ENCODE data around the gene AVEN. TPM values are rescaled to one million over a fixed set of nuclear protein-coding genes. Genes with fewer than 3 reads are reported as not detected.

The AVEN gene
- total RNA-seq, 1 donor from 2014 or later = 17.3 TPM

DNA sequence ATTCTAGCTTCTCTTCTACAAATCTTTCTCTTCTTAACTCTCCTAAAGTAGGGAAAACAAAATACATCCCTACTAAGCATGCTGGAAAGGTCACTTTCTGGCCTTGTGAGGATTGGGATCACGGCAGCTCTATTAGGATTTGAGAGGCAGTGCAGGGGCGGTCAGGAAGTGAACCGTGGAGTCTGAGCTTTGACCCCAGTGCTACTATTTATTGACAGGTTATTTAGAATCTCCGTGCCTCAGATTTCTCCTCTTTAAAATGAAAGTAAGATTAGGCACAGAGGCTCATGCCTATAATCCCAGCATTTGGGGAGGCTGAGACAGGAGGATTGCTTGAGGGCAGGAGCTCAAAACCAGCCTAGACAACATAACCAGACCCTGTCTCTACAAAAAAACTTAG lies 112.7 kb downstream of the AVEN start:
- Histone ChIP-seq H3K27me3 (no peaks in the 10 kb centered on the region), H3K4me1 (no peaks in the 10 kb centered on the region), H3K36me3 (no peaks in the 10 kb centered on the region), H3K4me3 (no peak overlapping the region), H3K9me3 (no peaks in the 10 kb centered on the region), H3K27ac (no peak overlapping the region)
- TF ChIP-seq, protein P1, sequence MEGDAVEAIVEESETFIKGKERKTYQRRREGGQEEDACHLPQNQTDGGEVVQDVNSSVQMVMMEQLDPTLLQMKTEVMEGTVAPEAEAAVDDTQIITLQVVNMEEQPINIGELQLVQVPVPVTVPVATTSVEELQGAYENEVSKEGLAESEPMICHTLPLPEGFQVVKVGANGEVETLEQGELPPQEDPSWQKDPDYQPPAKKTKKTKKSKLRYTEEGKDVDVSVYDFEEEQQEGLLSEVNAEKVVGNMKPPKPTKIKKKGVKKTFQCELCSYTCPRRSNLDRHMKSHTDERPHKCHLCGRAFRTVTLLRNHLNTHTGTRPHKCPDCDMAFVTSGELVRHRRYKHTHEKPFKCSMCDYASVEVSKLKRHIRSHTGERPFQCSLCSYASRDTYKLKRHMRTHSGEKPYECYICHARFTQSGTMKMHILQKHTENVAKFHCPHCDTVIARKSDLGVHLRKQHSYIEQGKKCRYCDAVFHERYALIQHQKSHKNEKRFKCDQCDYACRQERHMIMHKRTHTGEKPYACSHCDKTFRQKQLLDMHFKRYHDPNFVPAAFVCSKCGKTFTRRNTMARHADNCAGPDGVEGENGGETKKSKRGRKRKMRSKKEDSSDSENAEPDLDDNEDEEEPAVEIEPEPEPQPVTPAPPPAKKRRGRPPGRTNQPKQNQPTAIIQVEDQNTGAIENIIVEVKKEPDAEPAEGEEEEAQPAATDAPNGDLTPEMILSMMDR (IDR thresholded peaks at IDR 0.05) = no peak
- intact Hi-C loops (cut with DNase I) = no loop called here
- DNase-seq (ENCODE audit: low spot score in 2 of 2) = no peak

DNA sequence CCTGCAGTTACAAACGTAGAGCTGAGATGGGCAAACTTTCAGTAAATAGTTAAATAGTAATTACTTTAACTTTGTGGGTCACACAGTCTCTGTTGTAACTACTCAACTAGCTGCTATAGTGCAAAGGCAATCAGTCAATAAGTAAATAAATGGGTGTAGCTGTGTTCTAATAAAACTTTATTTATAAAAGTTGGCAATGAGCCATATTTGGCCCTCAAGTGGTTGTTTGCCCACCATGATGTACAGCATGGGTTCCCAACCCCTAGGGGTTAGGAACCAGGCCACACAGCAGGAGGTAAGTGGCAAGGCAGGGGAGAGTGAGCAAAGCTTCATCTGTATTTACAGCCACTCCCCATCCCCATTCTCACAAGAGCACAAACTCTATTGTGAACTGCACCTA lies 115.6 kb downstream of the AVEN start:
- Histone ChIP-seq H3K36me3 (no peaks in the 10 kb centered on the region), H3K9me3 (no peaks in the 10 kb centered on the region), H3K27me3 (no peaks in the 10 kb centered on the region), H3K4me3 (no peak overlapping the region), H3K27ac (no peak overlapping the region), H3K4me1 (no peaks in the 10 kb centered on the region)
- TF ChIP-seq, protein P1 (IDR thresholded peaks at IDR 0.05) = no peak
- DNase-seq (ENCODE audit: low spot score in 2 of 2) = no peak
- intact Hi-C loops (cut with DNase I) = no loop called here

DNA sequence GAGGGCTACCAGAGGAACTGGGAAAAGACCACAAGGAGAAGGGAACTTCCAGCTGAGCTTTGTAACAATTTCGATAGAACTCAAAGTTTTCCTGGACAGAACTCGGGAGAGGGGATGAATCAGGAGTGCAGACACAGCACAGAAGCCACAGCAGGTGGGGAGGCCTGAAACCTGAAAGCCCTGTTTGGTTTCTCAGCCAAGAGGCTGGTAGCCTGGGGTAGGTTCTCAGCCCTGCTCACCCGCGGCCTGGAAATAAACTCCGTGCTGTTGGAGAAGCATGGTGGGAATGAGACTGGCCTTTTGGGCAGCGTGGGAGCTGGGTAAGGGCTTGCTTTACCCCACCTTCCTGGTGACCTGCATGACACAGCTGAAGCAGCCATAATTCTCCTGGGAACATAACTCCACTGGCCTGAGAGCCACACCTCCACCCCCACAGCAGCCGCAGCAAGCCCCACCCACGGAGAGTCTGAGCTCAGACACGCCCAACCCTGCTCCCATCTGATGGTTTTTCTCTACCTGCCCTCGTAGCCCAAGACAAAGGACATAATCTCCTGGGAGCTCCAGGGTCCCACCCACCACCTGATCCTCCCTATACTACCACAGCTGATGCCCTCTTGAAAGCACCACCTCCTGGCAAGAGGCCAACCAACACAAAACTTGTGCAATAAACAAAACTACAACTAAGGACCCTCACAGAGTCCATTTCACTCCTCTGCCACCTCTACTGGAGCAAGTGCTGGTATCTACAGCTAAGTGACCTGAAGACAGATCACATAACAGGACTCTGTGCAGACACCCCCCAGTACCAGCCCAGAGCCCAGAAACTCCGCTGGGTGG lies 123.2 kb downstream of the AVEN start:
- DNase-seq (ENCODE audit: low spot score in 2 of 2) = no peak
- H3K4me3 ChIP-seq = no peak overlapping the region
- no peaks in the 10 kb centered on the region for H3K4me1 ChIP-seq
- H3K27me3 ChIP-seq = no peaks in the 10 kb centered on the region
- H3K36me3 ChIP-seq = no peaks in the 10 kb centered on the region
- no peaks in the 10 kb centered on the region for H3K9me3 ChIP-seq
- intact Hi-C loops (cut with DNase I) = no loop called here
- H3K27ac ChIP-seq = no peak overlapping the region
- TF ChIP-seq, protein P1 (IDR thresholded peaks at IDR 0.05) = no peak

DNA sequence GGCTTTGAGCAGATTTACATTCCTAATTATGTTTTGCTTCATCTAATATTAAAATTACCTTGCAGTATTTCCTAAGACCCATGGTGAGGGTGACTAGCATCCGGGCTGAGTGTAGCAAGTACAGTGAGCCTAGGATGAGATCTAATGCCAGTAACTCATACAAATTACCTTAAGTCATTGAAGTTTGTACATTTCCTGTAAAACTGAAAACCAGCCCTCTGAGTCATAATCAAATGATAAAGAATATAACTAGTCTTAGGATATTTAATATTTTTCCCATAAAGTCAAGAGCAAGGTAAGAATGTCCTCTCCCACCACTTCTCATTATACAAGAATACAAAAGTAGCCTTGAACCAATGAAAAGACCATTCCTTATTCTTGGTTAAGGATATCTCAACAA lies 125.5 kb downstream of the AVEN start:
- no peak overlapping the region for H3K27ac ChIP-seq
- no peaks in the 10 kb centered on the region for H3K4me1 ChIP-seq
- no peaks in the 10 kb centered on the region for H3K36me3 ChIP-seq
- H3K9me3 ChIP-seq = no peaks in the 10 kb centered on the region
- no peaks in the 10 kb centered on the region for H3K27me3 ChIP-seq
- no peak for DNase-seq (ENCODE audit: low spot score in 2 of 2)
- no peak overlapping the region for H3K4me3 ChIP-seq
- TF ChIP-seq, protein P1 (IDR thresholded peaks at IDR 0.05) = no peak
- intact Hi-C loops (cut with DNase I) = no loop called here

DNA sequence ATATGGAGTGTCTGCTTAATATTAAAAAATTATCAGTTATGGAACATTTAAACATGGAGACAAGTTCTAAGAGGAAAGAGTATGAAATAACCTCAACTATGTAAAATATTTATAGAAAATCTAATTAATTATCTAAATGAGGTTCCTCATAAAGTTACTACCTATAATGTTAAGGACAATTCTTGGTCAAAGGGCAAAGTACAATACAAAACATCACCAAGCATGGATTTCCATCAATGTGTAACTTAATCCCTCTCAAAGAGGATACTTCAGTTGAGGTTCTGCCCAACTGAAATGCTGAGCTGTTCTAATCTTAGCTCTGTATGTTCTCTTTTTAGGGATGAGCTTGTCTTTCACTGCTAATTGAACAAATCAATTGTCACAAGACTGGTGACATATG lies 126.7 kb downstream of the AVEN start:
- no peaks in the 10 kb centered on the region for H3K27me3 ChIP-seq
- no peak overlapping the region for H3K4me3 ChIP-seq
- TF ChIP-seq, protein P1 (IDR thresholded peaks at IDR 0.05) = no peak
- no peaks in the 10 kb centered on the region for H3K36me3 ChIP-seq
- no peak overlapping the region for H3K27ac ChIP-seq
- no peak for DNase-seq (ENCODE audit: low spot score in 2 of 2)
- H3K9me3 ChIP-seq = no peaks in the 10 kb centered on the region
- H3K4me1 ChIP-seq = no peaks in the 10 kb centered on the region
- intact Hi-C loops (cut with DNase I) = no loop called here
